Fibroblast of skin of left biceps (primary cell): ENCODE data around the gene TTC28.
"Not testable (repeated sequence)": the region's sequence is repeated elsewhere in the genome, so short reads cannot be mapped to it uniquely, and the experiment has no call there.

Experiments used
- DNase-seq, 2 experiments: peaks; one replicate each; pipeline ENCODE4 v3.0.0-alpha.2; 2013; ENCODE audit warnings: low read depth in 2 of 2

Gene TTC28

GRCh38 chr22:28108851-28109250 is 570.8 kb downstream of the TTC28 start:
- no peak for DNase-seq

GRCh38 chr22:28106617-28107016 is 573.0 kb downstream of the TTC28 start:
- no peak for DNase-seq

DNA sequence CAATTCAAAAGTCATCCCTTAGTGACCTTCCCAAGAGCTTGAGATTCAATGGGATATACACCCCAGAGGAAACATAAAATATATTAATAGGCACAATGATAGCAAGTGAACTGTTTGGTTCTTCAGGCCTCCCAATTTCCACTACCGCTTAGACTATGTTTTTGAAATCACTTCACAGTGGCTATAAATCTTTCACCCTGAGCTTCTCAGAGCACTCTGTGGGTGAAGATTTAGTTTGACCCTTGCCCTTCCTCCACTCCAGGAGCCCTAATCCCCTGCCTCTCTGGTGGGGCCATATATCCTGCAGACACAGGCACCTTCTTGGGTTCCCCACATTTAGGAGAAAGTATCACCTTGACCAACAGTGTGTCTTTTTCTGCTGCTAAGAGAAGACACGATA is 573.7 kb downstream of the TTC28 start:
- DNase-seq, result no peak

DNA sequence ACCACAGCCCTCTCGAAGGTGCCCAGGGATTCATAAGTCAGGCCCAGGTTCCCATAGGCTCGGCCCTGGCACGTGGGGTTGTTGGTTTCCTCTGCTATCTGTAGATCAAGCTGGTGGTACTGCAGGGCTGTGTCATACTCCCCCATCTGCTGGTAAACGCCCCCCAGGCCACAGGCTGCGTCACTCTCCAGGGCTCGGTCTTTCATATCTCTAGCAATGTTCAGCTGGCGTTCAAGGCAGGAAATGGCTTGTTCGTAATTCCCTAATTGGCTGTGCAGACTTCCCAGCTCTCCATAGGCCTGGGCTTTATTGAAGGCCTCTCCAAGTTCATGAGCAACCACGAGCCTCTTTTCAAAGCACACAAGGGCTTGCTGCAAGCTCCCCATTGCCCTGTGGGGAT is 574.2 kb downstream of the TTC28 start:
- DNase-seq, result no peak

- no peak for DNase-seq
These were observed 576.0 kb downstream of the TTC28 start for GRCh38 chr22:28103596-28103995.

DNA sequence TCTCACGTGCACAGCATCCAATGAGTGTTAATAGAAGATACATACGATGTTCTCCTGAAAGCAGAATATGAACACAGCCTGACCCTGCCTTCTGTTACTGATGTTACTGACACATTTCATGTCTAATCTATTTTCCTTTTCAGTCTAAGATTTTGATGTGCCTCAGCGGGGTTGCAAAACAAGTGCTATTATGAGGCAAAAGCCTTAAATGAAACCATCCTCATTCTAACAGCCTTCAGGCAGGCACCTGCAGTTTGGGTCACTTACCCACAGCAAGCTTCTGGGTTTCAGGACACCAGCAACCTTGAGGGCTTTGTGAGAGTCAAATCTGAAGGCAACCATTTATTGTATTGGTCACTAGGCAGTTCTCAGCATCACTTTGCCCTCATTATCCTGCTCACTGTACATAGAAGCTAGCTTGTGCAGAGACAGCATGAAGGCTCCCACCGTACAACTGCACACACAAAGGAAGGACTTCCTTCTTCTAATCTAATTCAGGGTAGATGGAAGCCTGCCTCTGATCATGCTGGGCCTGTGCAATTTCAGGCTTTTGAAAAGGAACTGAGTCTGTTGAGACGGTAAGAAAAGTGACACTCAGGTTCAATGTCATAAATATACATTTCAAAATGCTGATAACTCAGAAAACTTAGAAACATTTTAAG is 577.4 kb downstream of the TTC28 start:
- DNase-seq, result no peak

GRCh38 chr22:28097627-28098026 is 582.0 kb downstream of the TTC28 start:
- DNase-seq, result no peak

- DNase-seq, result no peak
These were observed 583.5 kb downstream of the TTC28 start for GRCh38 chr22:28096161-28096560.

GRCh38 chr22:28095316-28096095 is 584.1 kb downstream of the TTC28 start:
- DNase-seq, result no peak

GRCh38 chr22:28094771-28095170 is 584.9 kb downstream of the TTC28 start:
- DNase-seq, result no peak

GRCh38 chr22:28093711-28094110 is 585.9 kb downstream of the TTC28 start:
- no peak for DNase-seq

DNA sequence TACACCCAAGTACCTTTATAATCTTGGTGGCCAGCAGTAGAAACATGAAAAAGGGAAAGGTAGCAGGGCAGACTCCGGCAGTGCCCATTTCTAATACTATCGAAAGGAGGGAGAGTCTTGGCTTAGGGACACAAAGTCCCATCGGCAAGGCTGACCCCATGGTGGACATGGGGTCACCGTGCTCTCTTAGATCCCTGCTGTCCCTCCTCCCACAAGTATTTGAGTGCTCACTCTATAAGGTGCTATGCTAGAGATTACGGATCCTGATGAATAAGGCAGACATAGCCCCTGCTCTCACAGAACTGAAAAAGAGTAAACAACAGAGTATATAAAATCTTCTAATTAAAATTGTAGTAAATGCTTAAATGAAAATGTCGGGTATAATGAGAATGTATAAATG is 588.2 kb downstream of the TTC28 start:
- no peak for DNase-seq

DNA sequence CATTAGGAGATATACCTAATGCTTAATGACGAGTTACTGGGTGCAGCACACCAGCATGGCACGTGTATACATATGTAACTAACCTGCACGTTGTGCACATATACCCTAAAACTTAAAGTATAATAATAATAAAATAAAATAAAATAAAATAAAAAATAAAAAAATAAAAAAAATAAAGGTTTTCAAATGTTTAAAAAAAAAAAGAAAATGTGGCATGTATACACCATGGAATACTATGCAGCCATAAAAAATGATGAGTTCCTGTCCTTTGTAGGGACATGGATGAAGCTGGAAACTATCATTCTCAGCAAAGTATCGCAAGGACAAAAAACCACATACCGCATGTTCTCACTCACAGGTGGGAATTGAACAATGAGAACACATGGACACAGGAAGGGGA is 590.1 kb downstream of the TTC28 start:
- DNase-seq, result not testable (repeated sequence)

DNA sequence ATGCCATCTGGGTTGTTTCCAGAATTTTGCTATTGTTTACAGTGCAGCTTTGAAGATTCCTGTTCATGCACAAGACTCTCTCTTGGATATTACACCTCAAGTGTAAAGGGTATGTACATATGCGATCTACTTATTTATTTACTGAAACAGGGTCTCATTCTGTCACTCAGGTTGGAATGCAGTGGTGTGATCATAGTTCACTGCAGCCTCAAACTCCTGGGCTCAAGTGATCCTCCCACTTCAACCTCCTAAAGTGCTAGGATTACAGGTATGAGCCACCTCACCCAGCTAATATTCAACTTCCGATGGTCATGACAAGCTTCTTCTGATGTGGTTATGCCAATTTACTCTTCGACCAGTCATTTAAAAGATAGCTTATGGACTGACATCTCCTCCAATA is 602.5 kb downstream of the TTC28 start:
- no peak for DNase-seq

GRCh38 chr22:28075358-28075981 is 604.2 kb downstream of the TTC28 start:
- peak; percentile 64 to 73 for DNase-seq

DNA sequence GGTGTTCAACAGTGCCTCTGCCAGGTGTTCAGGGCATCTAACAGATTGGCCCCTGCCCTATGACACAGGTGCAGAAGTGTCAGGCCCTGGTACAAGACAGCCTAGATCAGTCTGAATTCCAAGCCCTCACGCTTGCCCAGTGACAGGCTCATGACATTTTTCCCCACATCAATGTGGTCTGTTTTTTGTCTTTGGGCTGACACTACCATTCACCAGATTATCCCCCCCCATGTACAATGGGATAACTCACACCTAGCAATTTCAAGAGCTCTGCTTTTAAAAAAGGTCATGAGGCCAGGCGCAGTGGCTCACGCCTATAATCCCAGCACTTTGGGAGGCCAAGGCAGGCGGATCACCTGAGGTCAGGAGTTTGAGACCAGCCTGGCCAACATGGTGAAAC is 605.1 kb downstream of the TTC28 start:
- no peak for DNase-seq

- no peak for DNase-seq
These were observed 607.6 kb downstream of the TTC28 start for GRCh38 chr22:28072066-28072465.

- no peak for DNase-seq
These were observed 610.8 kb downstream of the TTC28 start for GRCh38 chr22:28068826-28069225.

GRCh38 chr22:28064920-28065319 is 614.7 kb downstream of the TTC28 start:
- no peak for DNase-seq

- DNase-seq, result no peak
These were observed 616.0 kb downstream of the TTC28 start for GRCh38 chr22:28063656-28064055.

- DNase-seq, result not testable (repeated sequence)
These were observed 619.0 kb downstream of the TTC28 start for GRCh38 chr22:28060594-28060993.

DNA sequence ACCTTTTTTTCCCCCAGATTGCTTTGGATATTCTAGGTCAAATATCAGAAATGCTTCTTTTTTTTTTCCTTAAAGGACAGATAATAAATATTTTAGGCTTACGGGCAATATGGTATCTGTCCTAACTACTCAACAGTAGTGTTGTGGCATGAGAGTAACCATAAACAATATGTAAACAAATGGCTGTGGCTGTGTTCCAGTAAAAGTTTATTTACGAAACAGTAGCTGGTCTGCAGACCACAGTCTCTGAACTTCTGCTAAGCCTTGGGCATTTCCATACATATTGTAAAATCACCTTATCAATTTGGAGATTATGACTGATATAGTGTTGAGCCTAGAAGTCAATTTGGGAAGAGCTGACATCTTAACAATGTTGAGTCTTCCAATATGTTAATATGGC is 621.6 kb downstream of the TTC28 start:
- DNase-seq, result no peak

DNA sequence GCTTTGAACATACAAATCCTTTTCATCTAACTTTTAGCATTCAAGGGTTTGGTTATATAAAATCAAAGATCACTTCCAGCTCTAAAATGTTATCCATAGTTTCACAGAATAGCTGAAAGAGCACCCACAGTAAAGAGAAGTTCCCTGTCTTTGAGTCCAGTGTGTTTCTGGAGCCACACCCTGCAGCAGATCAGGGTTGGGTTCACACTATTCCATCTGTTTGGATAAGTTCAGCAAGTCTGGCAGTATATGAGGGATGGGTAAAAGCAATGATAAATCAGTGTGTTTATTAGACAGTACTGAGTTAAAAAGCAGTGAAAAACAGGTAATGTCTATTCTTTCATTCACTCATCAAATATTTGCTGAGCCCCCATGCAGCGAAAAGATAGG is 624.8 kb downstream of the TTC28 start:
- no peak for DNase-seq
